Jurkat, Clone E6-1 (cell line): ENCODE data around the gene PRICKLE2.

Source experiments
- DNase-seq: peaks from one replicate; pipeline ENCODE4 v3.0.0-alpha.2; 2011; ENCODE audit warnings: low read depth, low spot score
- H3K4me3 ChIP-seq: 2 replicates; pipeline ENCODE4 v1.5.1; 2011; ENCODE audit warnings: mild to moderate bottlenecking, low read length, control low read depth, moderate library complexity

The PRICKLE2 gene

DNA sequence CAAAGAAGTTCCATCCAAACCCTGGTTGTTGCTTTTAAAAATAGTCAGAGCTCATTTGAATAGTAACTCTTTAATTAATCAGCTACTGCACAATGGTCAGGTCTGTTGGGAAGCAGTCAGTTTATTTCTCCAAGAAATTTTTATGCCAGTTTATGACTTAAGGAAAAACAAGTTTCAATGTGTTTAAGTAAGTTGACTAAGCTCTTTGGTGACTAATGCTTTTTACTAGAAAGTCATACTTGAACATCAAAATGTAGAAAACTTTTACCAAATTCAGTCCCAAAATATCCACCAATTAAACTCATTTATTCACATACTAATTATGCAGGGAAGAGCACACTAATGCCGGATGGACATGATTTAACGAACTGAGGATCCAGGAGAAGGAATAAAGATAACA lies 22.1 kb downstream of the PRICKLE2 start:
- no peak for DNase-seq
- H3K4me3 ChIP-seq: no peak overlapping the region

DNA sequence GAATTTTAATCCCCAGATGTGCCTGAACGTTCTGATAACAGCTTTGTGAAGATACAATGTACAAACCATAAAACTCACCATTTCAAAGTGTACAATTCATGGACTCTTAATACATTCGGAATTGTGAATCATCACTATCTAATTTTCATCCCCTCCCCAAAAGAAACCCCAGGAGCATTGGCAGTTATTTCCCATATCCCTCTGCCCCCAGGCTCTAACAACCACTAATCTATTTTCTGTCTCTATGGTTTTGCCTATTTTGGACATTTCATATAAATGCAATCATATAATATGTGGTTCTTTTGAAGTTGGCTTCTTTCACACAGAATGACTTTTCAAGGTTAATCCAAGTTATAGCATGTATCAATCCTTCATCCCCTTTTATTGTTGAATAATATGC lies 25.3 kb downstream of the PRICKLE2 start:
- H3K4me3 ChIP-seq: no peak overlapping the region
- no peak for DNase-seq

GRCh38 chr3:64196236-64196929 lies 28.9 kb downstream of the PRICKLE2 start:
- DNase-seq: no peak
- H3K4me3 ChIP-seq: no peak overlapping the region

- H3K4me3 ChIP-seq: no peak overlapping the region
- DNase-seq: no peak
These were observed 29.5 kb downstream of the PRICKLE2 start for GRCh38 chr3:64195789-64196188.

- H3K4me3 ChIP-seq: no peak overlapping the region
- no peak for DNase-seq
These were observed 33.4 kb downstream of the PRICKLE2 start for GRCh38 chr3:64191822-64192221.

GRCh38 chr3:64190517-64191515 lies 34.5 kb downstream of the PRICKLE2 start:
- no peak overlapping the region for H3K4me3 ChIP-seq
- DNase-seq: no peak

GRCh38 chr3:64188810-64189560 lies 36.3 kb downstream of the PRICKLE2 start:
- no peak for DNase-seq
- H3K4me3 ChIP-seq: no peak overlapping the region

GRCh38 chr3:64187065-64187959 lies 38.0 kb downstream of the PRICKLE2 start:
- no peak for DNase-seq
- no peak overlapping the region for H3K4me3 ChIP-seq

DNA sequence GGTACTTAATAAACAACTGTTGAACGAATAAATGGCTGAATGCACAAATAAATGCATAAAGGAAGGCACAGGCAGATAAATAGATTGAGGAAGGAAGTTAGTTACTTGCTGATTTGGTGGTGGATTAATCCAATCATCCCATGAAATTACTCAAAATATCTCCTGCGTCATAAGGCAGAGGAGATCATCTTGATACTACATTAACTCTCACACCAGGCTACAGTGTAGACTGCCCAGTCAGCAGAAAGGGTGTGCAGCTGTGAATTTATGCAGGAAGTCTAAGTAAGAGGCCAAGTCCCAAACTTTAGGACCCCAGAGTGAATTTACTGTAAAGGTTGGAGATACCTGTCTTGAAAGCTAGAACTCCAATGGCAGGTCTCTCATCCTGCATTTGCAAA lies 38.6 kb downstream of the PRICKLE2 start:
- H3K4me3 ChIP-seq: no peak overlapping the region
- DNase-seq: no peak

GRCh38 chr3:64185436-64185835 lies 39.8 kb downstream of the PRICKLE2 start:
- no peak overlapping the region for H3K4me3 ChIP-seq
- no peak for DNase-seq

DNA sequence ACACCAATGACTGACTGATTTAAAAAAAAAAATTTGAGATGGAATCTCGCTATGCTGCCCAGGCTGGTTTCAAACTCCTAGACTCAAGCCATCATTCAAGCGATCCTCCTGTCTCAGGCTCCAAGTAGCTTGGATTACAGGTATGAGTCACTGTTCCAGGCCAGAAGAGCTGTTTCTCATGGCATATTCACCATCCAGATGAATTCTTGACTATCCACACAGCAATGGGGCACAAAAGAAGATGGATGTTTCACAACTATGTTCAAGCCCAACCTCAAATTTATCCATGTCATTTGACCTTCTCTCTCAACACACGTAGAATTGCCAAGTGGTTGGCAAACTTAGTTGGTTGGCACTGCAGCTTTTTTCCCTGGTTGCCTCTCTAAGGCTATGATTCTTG lies 40.6 kb downstream of the PRICKLE2 start:
- DNase-seq: no peak
- no peak overlapping the region for H3K4me3 ChIP-seq

DNA sequence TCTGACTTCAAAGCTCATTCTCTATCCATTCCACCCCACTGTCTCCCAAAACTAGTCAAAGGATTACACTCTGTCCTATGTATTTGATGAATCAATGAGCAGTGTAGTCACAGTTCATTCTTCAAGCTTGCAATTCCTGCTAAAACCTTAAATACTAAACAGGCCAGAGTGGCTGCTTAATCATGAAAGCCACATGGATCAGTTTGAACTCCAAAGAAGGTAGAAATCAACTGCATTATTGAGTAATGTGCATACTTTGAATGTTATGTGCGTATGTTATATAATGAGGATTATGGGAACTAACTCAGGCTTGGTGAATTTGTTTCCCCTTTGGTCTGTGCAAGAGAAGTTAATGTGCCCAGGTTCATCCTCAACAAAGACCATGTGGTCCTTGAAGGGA lies 45.4 kb downstream of the PRICKLE2 start:
- no peak overlapping the region for H3K4me3 ChIP-seq
- no peak for DNase-seq

GRCh38 chr3:64179249-64179648 lies 46.0 kb downstream of the PRICKLE2 start:
- no peak overlapping the region for H3K4me3 ChIP-seq
- no peak for DNase-seq

GRCh38 chr3:64178419-64178818 lies 46.8 kb downstream of the PRICKLE2 start:
- H3K4me3 ChIP-seq: no peak overlapping the region
- DNase-seq: no peak

DNA sequence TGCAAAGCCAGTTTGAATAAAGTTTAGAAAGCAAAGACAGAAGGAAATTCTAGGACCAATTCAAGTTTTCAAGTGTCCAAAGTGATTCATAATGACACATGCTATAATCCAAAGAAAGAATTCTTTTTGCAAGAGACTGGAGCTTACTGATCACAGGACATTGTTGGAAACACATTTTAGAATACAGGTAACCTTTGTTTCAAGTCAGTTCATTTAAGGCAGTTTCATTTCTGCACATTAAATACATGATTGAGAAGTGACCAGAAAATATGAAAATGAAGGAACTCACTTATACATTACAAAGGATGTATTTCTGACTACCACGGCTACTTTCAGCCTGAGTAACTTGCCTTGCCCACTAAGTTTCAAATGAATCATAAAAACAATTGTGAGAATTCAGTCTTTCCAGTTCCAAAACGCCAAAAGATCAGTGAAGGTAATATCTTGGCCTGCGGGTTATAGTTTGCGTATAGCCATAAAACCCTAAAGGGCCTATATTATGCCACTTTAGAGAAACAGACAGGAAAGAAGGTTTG lies 48.7 kb downstream of the PRICKLE2 start:
- no peak overlapping the region for H3K4me3 ChIP-seq
- no peak for DNase-seq

- no peak overlapping the region for H3K4me3 ChIP-seq
- no peak for DNase-seq
These were observed 50.9 kb downstream of the PRICKLE2 start for GRCh38 chr3:64174328-64174727.

DNA sequence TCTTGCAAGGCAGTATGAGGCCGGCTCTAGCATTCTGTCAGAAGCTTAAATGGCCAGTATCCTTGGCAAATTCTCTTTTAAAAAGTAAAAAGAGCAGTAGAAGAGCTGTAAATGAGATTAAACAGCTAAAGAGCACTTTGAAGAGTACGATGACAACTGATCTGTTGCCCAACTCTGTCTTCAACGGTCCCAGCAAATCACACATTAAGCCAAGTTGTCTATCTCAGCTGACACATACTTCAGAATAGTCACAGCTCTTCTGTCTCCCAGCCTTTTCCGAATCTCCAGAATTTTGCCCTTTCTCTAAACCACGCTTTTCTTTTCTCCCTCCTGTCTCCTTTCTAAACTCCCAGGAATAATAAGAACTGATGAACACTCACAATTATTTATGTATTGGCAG lies 51.7 kb downstream of the PRICKLE2 start:
- no peak overlapping the region for H3K4me3 ChIP-seq
- DNase-seq: no peak

- DNase-seq: no peak
- no peak overlapping the region for H3K4me3 ChIP-seq
These were observed 55.0 kb downstream of the PRICKLE2 start for GRCh38 chr3:64170270-64170669.

GRCh38 chr3:64167868-64168267 lies 57.4 kb downstream of the PRICKLE2 start:
- DNase-seq: no peak
- no peak overlapping the region for H3K4me3 ChIP-seq
